OCI-LY1 (cell line): Measurements from ENCODE around the gene MPRIP.

Experiments
- H2AFZ ChIP-seq: fragments of 200-600 bp; sonication (generic), shearing (Covaris generic); 2 replicates; pipeline ENCODE4 v1.6.0; 2014; ENCODE audit warnings: antibody characterized with exemption, mild to moderate bottlenecking, low read length
- H3F3A ChIP-seq: fragments of 200-600 bp; sonication (generic), shearing (Covaris generic); 2 replicates; pipeline ENCODE4 v1.6.0; 2014; ENCODE audit warnings: mild to moderate bottlenecking, antibody characterized with exemption, low read length, moderate library complexity; ENCODE audit not compliant: insufficient read depth
- H3K27ac ChIP-seq: fragments of 200-600 bp; sonication (generic); 2 replicates; pipeline ENCODE4 v1.5.1; 2014; ENCODE audit warnings: low read length, mixed run types, mild to moderate bottlenecking, low read depth; ENCODE audit not compliant: poor library complexity, severe bottlenecking
- H3K27me3 ChIP-seq: fragments of 200-600 bp; sonication (generic); 2 replicates; pipeline ENCODE4 v1.6.0; 2014; ENCODE audit warnings: antibody characterized with exemption, mild to moderate bottlenecking, low read length, moderate library complexity; ENCODE audit not compliant: insufficient read depth
- H3K36me3 ChIP-seq: fragments of 200-600 bp; sonication (generic); 2 replicates; pipeline ENCODE4 v1.6.1; 2014; ENCODE audit warnings: mild to moderate bottlenecking, antibody characterized with exemption, low read length, moderate library complexity, mixed read lengths; ENCODE audit not compliant: insufficient read depth
- H3K4me1 ChIP-seq: fragments of 200-600 bp; sonication (generic); 2 replicates; pipeline ENCODE4 v1.5.1; 2014; ENCODE audit warnings: mild to moderate bottlenecking, low read length, moderate library complexity; ENCODE audit not compliant: insufficient read depth, severe bottlenecking
- H3K4me2 ChIP-seq: fragments of 200-600 bp; sonication (generic), shearing (Covaris generic); 2 replicates; pipeline ENCODE4 v1.6.1; 2014; ENCODE audit warnings: low read length
- H3K4me3 ChIP-seq: fragments of 200-600 bp; sonication (generic); 2 replicates; pipeline ENCODE4 v1.5.1; 2014; ENCODE audit warnings: low read length, low read depth, mild to moderate bottlenecking, mixed read lengths; ENCODE audit not compliant: poor library complexity, severe bottlenecking
- H3K79me2 ChIP-seq: fragments of 200-600 bp; shearing (Covaris generic); 2 replicates; pipeline ENCODE4 v1.6.1; 2016; ENCODE audit warnings: mixed run types, low read length, mixed read lengths; ENCODE audit not compliant: insufficient read depth
- H3K9ac ChIP-seq: fragments of 200-600 bp; sonication (generic), shearing (Covaris generic); 2 replicates; pipeline ENCODE4 v1.6.1; 2014; ENCODE audit warnings: mild to moderate bottlenecking, low read length, mixed read lengths
- H3K9me2 ChIP-seq: fragments of 200-600 bp; sonication (generic), shearing (Covaris generic); 2 replicates; pipeline ENCODE4 v1.6.1; 2014; ENCODE audit warnings: low read depth, mild to moderate bottlenecking, low read length, mixed read lengths
- H3K9me3 ChIP-seq: fragments of 200-600 bp; shearing (Covaris generic); 2 replicates; pipeline ENCODE4 v1.6.1; 2014; ENCODE audit warnings: low read length, mixed read lengths
- H4K20me1 ChIP-seq: fragments of 200-600 bp; sonication (generic), shearing (Covaris generic); 2 replicates; pipeline ENCODE4 v1.6.0; 2016; ENCODE audit warnings: mild to moderate bottlenecking, low read length; ENCODE audit not compliant: insufficient read depth
- EZH2 ChIP-seq: fragments of 200-600 bp; sonication (generic), shearing (Covaris generic); IDR thresholded peaks from 2 replicates; pipeline ENCODE4 v1.8.0; 2017; ENCODE audit warnings: borderline replicate concordance, mixed run types, mild to moderate bottlenecking, antibody characterized with exemption, low read length, moderate library complexity, mixed read lengths
- TF ChIP-seq, protein P1 (sequence below): fragments of 200-600 bp; sonication (generic), shearing (Covaris generic); IDR thresholded peaks from 2 replicates; pipeline ENCODE4 v1.5.1; 2017; ENCODE audit warnings: mild to moderate bottlenecking, antibody characterized with exemption, low read length, moderate library complexity, mixed read lengths

Gene MPRIP

DNA sequence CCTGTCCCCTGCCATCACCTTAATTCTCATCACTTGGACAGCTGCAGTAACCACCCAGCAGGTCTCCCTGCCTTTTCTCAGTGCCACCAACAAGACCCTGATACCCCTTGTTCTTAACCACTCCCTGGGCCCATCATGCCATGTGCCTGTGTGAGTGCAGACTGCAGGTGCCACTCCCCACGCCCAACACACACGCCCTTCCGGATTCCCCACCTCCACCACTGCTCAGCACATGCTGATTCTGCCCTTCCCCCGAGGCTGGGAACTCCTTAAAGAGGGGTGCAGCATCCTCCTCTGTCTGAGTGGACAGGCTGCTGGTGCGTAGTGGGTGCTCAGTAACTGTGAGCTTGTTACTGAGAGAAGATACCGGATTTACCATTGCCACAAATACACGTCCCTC is 111.5 kb downstream of the MPRIP start:
- Histone ChIP-seq H3K79me2 (no peaks in the 10 kb centered on the region), H3F3A (no peaks in the 10 kb centered on the region), H3K36me3 (peaks cover 62% of the 10 kb centered on the region), H3K4me1 (peaks cover 7% of the 10 kb centered on the region), H3K27ac (no peak overlapping the region), H2AFZ (no peak overlapping the region), H3K9me3 (no peaks in the 10 kb centered on the region), H3K4me3 (no peak overlapping the region), H3K9me2 (no peaks in the 10 kb centered on the region), H3K4me2 (no peak overlapping the region), H3K27me3 (no peaks in the 10 kb centered on the region), H4K20me1 (no peaks in the 10 kb centered on the region), H3K9ac (no peak overlapping the region)
- TF ChIP-seq EZH2: no peak
- TF ChIP-seq, protein P1, sequence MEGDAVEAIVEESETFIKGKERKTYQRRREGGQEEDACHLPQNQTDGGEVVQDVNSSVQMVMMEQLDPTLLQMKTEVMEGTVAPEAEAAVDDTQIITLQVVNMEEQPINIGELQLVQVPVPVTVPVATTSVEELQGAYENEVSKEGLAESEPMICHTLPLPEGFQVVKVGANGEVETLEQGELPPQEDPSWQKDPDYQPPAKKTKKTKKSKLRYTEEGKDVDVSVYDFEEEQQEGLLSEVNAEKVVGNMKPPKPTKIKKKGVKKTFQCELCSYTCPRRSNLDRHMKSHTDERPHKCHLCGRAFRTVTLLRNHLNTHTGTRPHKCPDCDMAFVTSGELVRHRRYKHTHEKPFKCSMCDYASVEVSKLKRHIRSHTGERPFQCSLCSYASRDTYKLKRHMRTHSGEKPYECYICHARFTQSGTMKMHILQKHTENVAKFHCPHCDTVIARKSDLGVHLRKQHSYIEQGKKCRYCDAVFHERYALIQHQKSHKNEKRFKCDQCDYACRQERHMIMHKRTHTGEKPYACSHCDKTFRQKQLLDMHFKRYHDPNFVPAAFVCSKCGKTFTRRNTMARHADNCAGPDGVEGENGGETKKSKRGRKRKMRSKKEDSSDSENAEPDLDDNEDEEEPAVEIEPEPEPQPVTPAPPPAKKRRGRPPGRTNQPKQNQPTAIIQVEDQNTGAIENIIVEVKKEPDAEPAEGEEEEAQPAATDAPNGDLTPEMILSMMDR: no peak

DNA sequence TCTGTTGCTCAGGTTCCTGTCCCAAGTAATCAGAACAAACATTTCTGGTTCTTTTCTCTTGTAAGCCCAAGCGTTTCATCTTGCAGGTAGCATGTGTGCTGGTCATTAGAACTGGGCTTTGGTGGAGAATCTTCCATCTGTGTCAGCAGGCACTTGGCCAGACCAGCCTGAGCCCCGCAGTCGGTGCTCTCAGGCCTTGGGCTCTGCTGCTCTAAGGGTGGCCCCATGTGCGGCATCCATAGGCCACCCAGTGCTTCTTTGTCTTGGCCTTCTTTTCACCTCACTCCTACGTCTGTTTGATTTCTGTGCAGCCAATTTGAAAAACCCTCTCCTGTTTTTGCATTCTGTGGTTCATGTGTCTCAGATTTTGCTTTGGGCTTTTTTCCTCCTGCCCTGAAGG is 112.3 kb downstream of the MPRIP start:
- Histone ChIP-seq H4K20me1 (no peaks in the 10 kb centered on the region), H3K36me3 (peaks cover 65% of the 10 kb centered on the region), H3K4me1 (peaks cover 7% of the 10 kb centered on the region), H3K4me2 (no peak overlapping the region), H2AFZ (no peak overlapping the region), H3K79me2 (no peaks in the 10 kb centered on the region), H3K9me3 (no peaks in the 10 kb centered on the region), H3F3A (no peaks in the 10 kb centered on the region), H3K9me2 (no peaks in the 10 kb centered on the region), H3K27ac (no peak overlapping the region), H3K9ac (no peak overlapping the region), H3K27me3 (no peaks in the 10 kb centered on the region), H3K4me3 (no peak overlapping the region)
- TF ChIP-seq, protein P1: no peak
- no peak for TF ChIP-seq EZH2

DNA sequence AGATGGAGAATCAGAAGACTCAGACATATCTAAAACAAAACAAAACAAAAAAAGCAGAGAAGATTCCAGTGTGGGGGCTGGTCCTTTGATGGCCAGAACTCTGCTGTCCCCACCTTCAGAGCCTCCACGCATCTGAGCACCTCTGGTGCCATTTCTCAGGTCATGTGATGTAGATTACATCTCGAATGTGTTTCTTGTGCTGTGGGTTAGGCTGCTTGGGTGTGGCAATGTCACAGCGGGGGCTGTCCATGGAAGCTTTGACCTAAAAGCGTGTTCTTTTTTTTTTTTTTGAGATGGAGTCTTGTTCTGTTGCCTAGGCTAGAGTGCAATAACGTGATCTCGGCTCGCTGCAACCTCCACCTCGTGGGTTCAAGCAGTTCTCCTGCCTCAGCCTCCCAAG is 112.7 kb downstream of the MPRIP start:
- Histone ChIP-seq H3K36me3 (peaks cover 66% of the 10 kb centered on the region), H3K9me3 (no peaks in the 10 kb centered on the region)

More for the DNA sequence above, 112.7 kb downstream of the MPRIP start:
- no peaks in the 10 kb centered on the region for H3K79me2 ChIP-seq
- no peak overlapping the region for H3K27ac ChIP-seq
- no peaks in the 10 kb centered on the region for H3K27me3 ChIP-seq
- H4K20me1 ChIP-seq: no peaks in the 10 kb centered on the region
- no peak overlapping the region for H3K4me2 ChIP-seq
- H3K4me1 ChIP-seq: peaks cover 7% of the 10 kb centered on the region
- no peak overlapping the region for H3K4me3 ChIP-seq
- no peak for TF ChIP-seq EZH2
- TF ChIP-seq, protein P1: no peak
- no peaks in the 10 kb centered on the region for H3F3A ChIP-seq
- H3K9ac ChIP-seq: no peak overlapping the region
- H3K9me2 ChIP-seq: no peaks in the 10 kb centered on the region
- H2AFZ ChIP-seq: no peak overlapping the region
